Endothelial cell of umbilical vein (primary cell): ENCODE measurements around the gene PRIMA1. TPM values are rescaled to one million over a fixed set of nuclear protein-coding genes. Genes with fewer than 3 reads are reported as not detected.

Source experiments
- BruUV-seq: library from RNA; stranded (reverse); fragments of 400-500 nt; replicated peaks from 2 replicates; lab custom pipeline; 2021; lab: Mats Ljungman, UMichigan
- CTCF ChIA-PET: fragments of 300-600, 350-600 bp; sonication (Branson Sonifier 250); formaldehyde crosslinking; loops from one replicate; lab custom pipeline; 2021; ENCODE audit warnings: antibody characterized with exemption, inconsistent platforms; lab: Charles Lee
- POLR2A ChIA-PET: fragments of 300-600, 350-600 bp; sonication (Branson Sonifier 250); formaldehyde crosslinking; loops from one replicate; lab custom pipeline; 2021; ENCODE audit warnings: antibody characterized with exemption, inconsistent platforms; lab: Charles Lee
- DNase-seq: peaks from one replicate; pipeline ENCODE4 v3.0.0-alpha.2; 2011; ENCODE audit warnings: low read depth, low spot score
- FAIRE-seq: peaks from 2 replicates; lab custom pipeline; 2011; peaks lifted over from hg19 to GRCh38; lab: Jason Lieb, UNC
- H2AFZ ChIP-seq: 2 replicates; pipeline ENCODE4 v1.6.0; 2012; ENCODE audit warnings: low read depth, low read length, control low read depth, inconsistent platforms
- H3K27ac ChIP-seq: 2 replicates; pipeline ENCODE4 v1.5.1; 2011; ENCODE audit warnings: low read depth, mild to moderate bottlenecking, control low read depth, low read length, moderate library complexity; ENCODE audit not compliant: insufficient read depth
- H3K27me3 ChIP-seq, 2 experiments: 2 replicates each; pipeline versions ENCODE4 v1.6.0 to v1.6.1; 2011; ENCODE audit warnings: low read length in 2 of 2, mixed read lengths in 1 of 2; ENCODE audit not compliant: control insufficient read depth in 2 of 2, insufficient read depth in 2 of 2
- H3K36me3 ChIP-seq, 2 experiments: 2 replicates in 1 of 2; 3 replicates in 1 of 2; pipeline ENCODE4 v1.5.1; 2011; ENCODE audit warnings: low read length in 2 of 2, mild to moderate bottlenecking in 1 of 2, moderate library complexity in 1 of 2; ENCODE audit not compliant: control insufficient read depth in 2 of 2, insufficient read depth in 2 of 2; ENCODE audit errors: extremely low read depth in 1 of 2
- H3K4me1 ChIP-seq: 3 replicates; pipeline ENCODE4 v1.5.1; 2011; ENCODE audit warnings: mild to moderate bottlenecking, low read length; ENCODE audit not compliant: control insufficient read depth, insufficient read depth; ENCODE audit errors: extremely low read depth
- H3K4me2 ChIP-seq: 2 replicates; pipeline ENCODE4 v1.6.1; 2011; ENCODE audit warnings: low read length, control low read depth, mixed read lengths; ENCODE audit not compliant: insufficient read depth
- H3K4me3 ChIP-seq, 3 experiments: fragments of 200-600 bp in 1 of 3; sonication (generic), shearing (Covaris generic) in 1 of 3; replicated peaks in 1 of 3; 2 replicates each; pipeline ENCODE4 v1.5.1; 2011 to 2016; ENCODE audit warnings: control low read depth in 3 of 3, low read length in 3 of 3, mild to moderate bottlenecking in 2 of 3, inconsistent platforms in 1 of 3, low read depth in 1 of 3, moderate library complexity in 1 of 3; ENCODE audit not compliant: insufficient read depth in 1 of 3
- H3K79me2 ChIP-seq: 2 replicates; pipeline ENCODE4 v1.6.0; 2012; ENCODE audit warnings: low read length, inconsistent platforms; ENCODE audit not compliant: control insufficient read depth, insufficient read depth
- H3K9ac ChIP-seq: replicated peaks from 2 replicates; pipeline ENCODE3; 2011; ENCODE audit warnings: low read length, control low read depth; ENCODE audit not compliant: insufficient read depth; ENCODE audit errors: extremely low read depth
- H3K9me1 ChIP-seq: replicated peaks from 3 replicates; pipeline ENCODE4 v1.6.0; 2011; ENCODE audit warnings: mild to moderate bottlenecking, low read length; ENCODE audit not compliant: control insufficient read depth, insufficient read depth; ENCODE audit errors: extremely low read depth
- H3K9me3 ChIP-seq: replicated peaks from 2 replicates; pipeline ENCODE4 v1.5.1; 2012; ENCODE audit warnings: low read length, inconsistent platforms; ENCODE audit not compliant: control insufficient read depth, insufficient read depth
- H4K20me1 ChIP-seq: replicated peaks from 2 replicates; pipeline ENCODE3; 2011; ENCODE audit warnings: mild to moderate bottlenecking, low read length; ENCODE audit not compliant: control insufficient read depth, insufficient read depth; ENCODE audit errors: extremely low read depth
- CTCF ChIP-seq, 2 donors: IDR thresholded peaks; 1 replicate in 1 of 2; 2 replicates in 1 of 2; pipeline ENCODE4 v1.5.1; 2011; ENCODE audit warnings: low read length in 2 of 2, mild to moderate bottlenecking in 2 of 2, moderate library complexity in 2 of 2, control low read depth in 1 of 2, inconsistent platforms in 1 of 2, low read depth in 1 of 2; ENCODE audit not compliant: insufficient read depth in 1 of 2; ENCODE audit errors: extremely low read depth in 1 of 2
- EZH2 ChIP-seq: IDR thresholded peaks from 2 replicates; pipeline ENCODE4 v1.6.1; 2012; ENCODE audit warnings: borderline replicate concordance, low read depth, mild to moderate bottlenecking, moderate library complexity, low read length, inconsistent platforms; ENCODE audit not compliant: severe bottlenecking
- FOS ChIP-seq: IDR thresholded peaks from 2 replicates; pipeline ENCODE4 v1.6.1; 2011; ENCODE audit warnings: mild to moderate bottlenecking, low read length, moderate library complexity, borderline replicate concordance; ENCODE audit not compliant: insufficient read depth
- GATA2 ChIP-seq: IDR thresholded peaks from 2 replicates; pipeline ENCODE4 v1.7.0; 2011; ENCODE audit warnings: low read depth, mild to moderate bottlenecking, moderate library complexity, mixed read lengths, low read length; ENCODE audit not compliant: insufficient read length, insufficient read depth
- JUN ChIP-seq: IDR thresholded peaks from 2 replicates; pipeline ENCODE4 v1.6.1; 2011; ENCODE audit warnings: borderline replicate concordance, low read depth; ENCODE audit not compliant: insufficient read length, insufficient read depth
- MYC ChIP-seq: IDR thresholded peaks from one replicate; pipeline ENCODE4 v1.6.1; 2011; ENCODE audit warnings: mild to moderate bottlenecking, low read depth, low read length
- POLR2A ChIP-seq: IDR thresholded peaks from 2 replicates; pipeline ENCODE4 v1.6.1; 2012; ENCODE audit warnings: low read depth, mild to moderate bottlenecking, control low read depth, low read length
- POLR2AphosphoS5 ChIP-seq: IDR thresholded peaks from 2 replicates; pipeline ENCODE4 v1.6.1; 2012; ENCODE audit warnings: low read depth, mild to moderate bottlenecking, control low read depth, low read length, moderate library complexity; ENCODE audit not compliant: insufficient read depth
- dilution Hi-C: fragments of 300-500 bp; cut with MboI; formaldehyde crosslinking; loops from one replicate; pipeline ENCODE4 v1.15.0; 2019; ENCODE audit warnings: low sequenced_read_pairs; ENCODE audit not compliant: extremely low pct_ligation_motif_present
- intact Hi-C: fragments of 100-400 bp; cut with micrococcal nuclease; formaldehyde crosslinking; loops from one replicate; pipeline ENCODE4 v1.10.0; 2022
- polyA plus RNA-seq, 4 experiments: library from polyadenylated mRNA; depleted of rRNA in 3 of 4; stranded (reverse) in 3 of 4; unstranded in 1 of 4; fragments of >200 nt; gene quantifications; 2 replicates each; pipeline versions ENCODE4 v1.2.1 to v1.2.3, GENCODE V29; 2011 to 2012; ENCODE audit warnings: missing spikeins in 1 of 4
- total RNA-seq: library from RNA; stranded (reverse); gene quantifications from 2 replicates; pipeline ENCODE4 v1.2.3, GENCODE V29; 2021
- TF ChIP-seq, protein P1 (sequence below): IDR thresholded peaks from 2 replicates; pipeline ENCODE4 v1.6.1; 2011; ENCODE audit not compliant: insufficient read depth, insufficient read length

The PRIMA1 gene
- total and polyA plus RNA-seq, 2 donors (not counting 3 experiments of a cell fraction or from before 2014, with no cell fraction given) = not detected

DNA sequence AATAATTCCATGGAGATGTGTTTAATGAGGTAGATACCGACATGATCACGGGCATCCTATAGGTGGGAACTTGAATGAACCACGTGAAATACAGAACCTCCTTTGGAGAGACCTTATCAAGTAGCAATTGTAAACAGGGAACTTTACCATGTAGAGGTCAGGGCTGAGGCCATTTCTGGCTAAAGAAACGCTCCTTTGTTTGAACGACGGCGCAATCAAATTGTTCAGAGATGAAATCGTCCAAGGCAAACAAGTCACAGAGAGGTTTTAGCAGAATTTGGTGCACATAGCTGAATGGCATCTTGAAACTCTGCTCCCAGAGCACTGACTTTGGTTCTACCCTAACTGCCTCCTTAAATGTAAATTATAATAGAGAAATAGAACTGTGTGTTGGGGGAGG lies 9.8 kb downstream of the PRIMA1 start:
- Histone ChIP-seq H3K27ac (no peak overlapping the region), H3K27me3 (no peaks in the 10 kb centered on the region), H2AFZ (no peak overlapping the region), H3K4me3 (no peak overlapping the region), H3K79me2 (no peaks in the 10 kb centered on the region), H3K9me1 (no peaks in the 10 kb centered on the region), H3K4me2 (no peak overlapping the region), H3K9me3 (no peaks in the 10 kb centered on the region), H3K9ac (no peak overlapping the region), H4K20me1 (no peaks in the 10 kb centered on the region), H3K4me1 (no peaks in the 10 kb centered on the region), H3K36me3 (no peaks in the 10 kb centered on the region)
- dilution Hi-C loops = no loop called here
- POLR2A ChIA-PET = no interaction called here
- FAIRE-seq = no peak
- no TSS peak for BruUV-seq
- intact Hi-C loops = no loop called here
- CTCF ChIA-PET = no interaction called here
- TF ChIP-seq POLR2A (no peak), POLR2AphosphoS5 (no peak), EZH2 (no peak), CTCF (IDR thresholded peaks at IDR 0.05; ENCODE audit: extremely low read depth in 1 of 2, insufficient read depth in 1 of 2, low read depth in 1 of 2, low read length in 2 of 2) (no peak), FOS (no peak), MYC (no peak), GATA2 (no peak), JUN (no peak)
- TF ChIP-seq, protein P1, sequence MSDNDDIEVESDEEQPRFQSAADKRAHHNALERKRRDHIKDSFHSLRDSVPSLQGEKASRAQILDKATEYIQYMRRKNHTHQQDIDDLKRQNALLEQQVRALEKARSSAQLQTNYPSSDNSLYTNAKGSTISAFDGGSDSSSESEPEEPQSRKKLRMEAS = no peak
- no peak for DNase-seq
